ENCODE results near the gene C8A. TPM values are rescaled to one million over a fixed set of nuclear protein-coding genes. Genes with fewer than 3 reads are reported as not detected.

C8A gene
- total and polyA plus RNA-seq, 2 of the 8 experiments (the other 6 are each of a cell fraction or from before 2014, with no cell fraction given), result not detected

GRCh38 chr1:56924116-56924515 is 69.5 kb downstream of the C8A start:
- H3K23ac ChIP-seq (ENCODE audit: insufficient read length), result no peak overlapping the region
- no peak overlapping the region for H3K27ac ChIP-seq (ENCODE audit: low read depth, low read length)
- WGBS, 2 experiments (ENCODE audit: extremely low coverage in 1 of 2, insufficient coverage in 1 of 2, insufficient read length in 1 of 2, insufficient replicate concordance in 2 of 2, low coverage in 1 of 2, low lambda C conversion rate in 2 of 2, missing lambda C conversion rate in 1 of 2), result 93% methylated on average over 5 of the region's 5 CpGs; no CpG with 5 or more reads in 1 of the 2 experiments
- no peaks in the 10 kb centered on the region for H3K79me2 ChIP-seq (ENCODE audit: control insufficient read depth in 1 of 2, insufficient read depth in 2 of 2, low read length in 2 of 2)
- no peaks in the 10 kb centered on the region for H4K20me1 ChIP-seq (replicated peaks in 1 of 2; ENCODE audit: control insufficient read depth in 1 of 2, insufficient read depth in 2 of 2, low read length in 2 of 2)
- no peak overlapping the region for H4K91ac ChIP-seq (replicated peaks; ENCODE audit: insufficient read length, low read length)
- no peak overlapping the region for H3K56ac ChIP-seq (replicated peaks; ENCODE audit: insufficient read length, low read depth, low read length)
- H2BK20ac ChIP-seq (ENCODE audit: low read length), result no peak overlapping the region
- no peak overlapping the region for H2AK5ac ChIP-seq (ENCODE audit: low read depth, low read length)
- no peak overlapping the region for H4K8ac ChIP-seq (ENCODE audit: extremely low read depth, insufficient read depth, low read length)
- H3K27me3 ChIP-seq (replicated peaks in 1 of 4; ENCODE audit: control insufficient read depth in 3 of 4, extremely low read depth in 1 of 4, insufficient read depth in 3 of 4, low read length in 3 of 4), result no peaks in the 10 kb centered on the region
- no peak overlapping the region for H3K9ac ChIP-seq (replicated peaks in 1 of 4; ENCODE audit: extremely low read depth in 1 of 4, low read depth in 3 of 4, low read length in 3 of 4)
- H2BK12ac ChIP-seq (ENCODE audit: low read depth, low read length), result no peak overlapping the region
- FAIRE-seq, result no peak
- DNase-seq (ENCODE audit: low read depth in 1 of 2, low spot score in 2 of 2), result no peak
- H2BK15ac ChIP-seq (ENCODE audit: low read length), result no peak overlapping the region
- H3K9me3 ChIP-seq (ENCODE audit: insufficient read depth in 2 of 2, low read depth in 1 of 2, low read length in 1 of 2), result no peaks in the 10 kb centered on the region
- no peak overlapping the region for H3K14ac ChIP-seq (ENCODE audit: insufficient read length)
- POLR2A ChIA-PET (ENCODE audit: partially characterized antibody), result interaction anchor here (1.3 kb wide), 1 partner anchor 8 kb away, joined by 3 read pairs; no protein-coding TSS in a partner anchor
- H3K4me2 ChIP-seq (ENCODE audit: insufficient read depth in 1 of 2, low read depth in 2 of 2, low read length in 2 of 2), result no peak overlapping the region
- no peaks in the 10 kb centered on the region for H3K36me3 ChIP-seq (ENCODE audit: control insufficient read depth in 2 of 4, insufficient read depth in 4 of 4, low read length in 3 of 4)
- peaks cover 0 to 7% (median 2%) of the 10 kb centered on the region in 4 experiments; a peak in 2 of 7 replicates for H3K4me1 ChIP-seq (replicated peaks in 1 of 4; ENCODE audit: control insufficient read depth in 3 of 4, insufficient read depth in 4 of 4, low read length in 3 of 4)
- H3K79me1 ChIP-seq (ENCODE audit: low read depth, low read length), result no peaks in the 10 kb centered on the region
- H2BK120ac ChIP-seq (replicated peaks; ENCODE audit: low read depth, low read length), result no peak overlapping the region
- no peak overlapping the region for H3K4me3 ChIP-seq (ENCODE audit: extremely low read depth in 1 of 4, insufficient read depth in 2 of 4, low read depth in 3 of 4, low read length in 4 of 4)
- H3K18ac ChIP-seq (ENCODE audit: extremely low read depth, low read length), result no peak overlapping the region
- peaks cover 2% of the 10 kb centered on the region; the same call in 1 of the 2 replicates for H3K23me2 ChIP-seq (ENCODE audit: low read depth, low read length)
- no peak overlapping the region for H2BK5ac ChIP-seq (ENCODE audit: low read depth, low read length)
- CTCF ChIA-PET (ENCODE audit: partially characterized antibody), result interaction anchor here (1.0 kb wide), 2 partner anchors 14 to 44 kb away, joined by 3 read pairs; no protein-coding TSS in a partner anchor
- no peak overlapping the region for H2AFZ ChIP-seq (ENCODE audit: low read length)
- no peak overlapping the region for H4K5ac ChIP-seq (ENCODE audit: insufficient read length, low read depth, low read length)
- no peak overlapping the region for H3K4ac ChIP-seq (replicated peaks; ENCODE audit: insufficient read length, low read depth, low read length)
- no peak for TF ChIP-seq MAX (IDR thresholded peaks at IDR 0.05)
- no peak for TF ChIP-seq BRCA1 (IDR thresholded peaks at IDR 0.05; ENCODE audit: low read depth, low read length)
- no peak for TF ChIP-seq KDM1A (IDR thresholded peaks at IDR 0.05; ENCODE audit: borderline replicate concordance, low read length)
- no peak for TF ChIP-seq CHD2 (IDR thresholded peaks at IDR 0.05; ENCODE audit: low read length)
- TF ChIP-seq GABPA (IDR thresholded peaks at IDR 0.05; ENCODE audit: borderline replicate concordance, insufficient read depth, low read length), result no peak
- no peak for TF ChIP-seq E2F6 (IDR thresholded peaks at IDR 0.05)
- no peak for TF ChIP-seq POLR2AphosphoS5 (IDR thresholded peaks at IDR 0.05; ENCODE audit: low read depth, low read length)
- TF ChIP-seq USF2 (IDR thresholded peaks at IDR 0.05; ENCODE audit: low read length), result no peak
- no peak for TF ChIP-seq JUND (IDR thresholded peaks at IDR 0.05; ENCODE audit: low read length)
- TF ChIP-seq HDAC2 (IDR thresholded peaks at IDR 0.05; ENCODE audit: borderline replicate concordance in 1 of 2, low read depth in 2 of 2, low read length in 2 of 2), result no peak
- TF ChIP-seq RXRA (IDR thresholded peaks at IDR 0.05; ENCODE audit: insufficient read depth, low read depth, low read length), result no peak
- TF ChIP-seq NRF1 (IDR thresholded peaks at IDR 0.05; ENCODE audit: low read depth, low read length), result no peak

Data from H1 (cell line).